ENCODE data around the gene PLEKHA5. TPM values are rescaled to one million over a fixed set of nuclear protein-coding genes. Genes with fewer than 3 reads are reported as not detected.

Gene PLEKHA5
- total RNA-seq, 1 experiment from 2014 or later = 14.0 TPM

DNA sequence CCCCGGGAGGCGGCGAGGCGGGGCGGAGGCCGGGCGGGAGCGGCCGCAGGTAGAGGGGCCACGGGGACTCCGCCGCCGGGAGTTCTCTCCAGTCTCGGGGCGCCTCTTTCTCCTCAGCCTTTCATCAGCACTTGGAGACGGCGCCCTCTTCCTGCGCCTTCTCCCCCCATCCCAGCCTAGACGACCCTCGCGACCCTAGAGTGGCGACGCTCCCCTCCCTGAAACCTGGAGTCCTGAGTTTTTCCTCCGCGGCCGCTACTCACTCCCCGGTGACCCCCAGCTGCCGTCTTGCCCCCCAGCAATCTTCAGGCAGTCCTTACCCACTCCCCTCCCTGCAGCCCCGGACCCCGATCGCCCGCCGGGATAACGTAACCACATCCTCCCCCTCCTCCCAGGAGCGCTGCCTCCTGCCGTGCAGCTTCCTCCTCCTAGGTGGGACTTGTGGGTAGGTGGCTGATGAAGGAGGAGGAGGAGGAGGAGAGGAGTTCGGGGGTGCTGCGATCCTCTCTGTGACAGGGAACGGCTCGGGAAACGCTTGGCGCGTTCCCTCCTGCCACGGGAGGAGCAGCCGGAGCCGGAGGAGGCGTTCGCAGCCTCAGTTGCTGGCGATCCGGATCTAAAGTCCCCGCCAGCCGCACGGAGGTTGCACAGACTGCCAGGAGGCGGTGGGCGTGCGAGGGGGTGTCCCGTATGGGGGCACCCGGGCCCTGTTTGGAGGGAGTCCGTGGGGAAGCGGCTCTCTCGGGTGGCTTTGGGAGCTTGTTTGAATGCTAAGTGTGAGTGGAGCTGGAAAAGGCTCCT, 891 bp downstream of the PLEKHA5 start:
- DNase-seq (ENCODE audit: low spot score) = peak; percentile 47
- Histone ChIP-seq H3K36me3 (ENCODE audit: insufficient read depth, low read length, poor library complexity, severe bottlenecking) (no peaks in the 10 kb centered on the region), H3K27me3 (replicated peaks; ENCODE audit: insufficient read depth, low read depth, low read length, poor library complexity) (no peaks in the 10 kb centered on the region), H3K4me3 (ENCODE audit: low read depth, low read length, poor library complexity, severe bottlenecking) (peak overlapping the region; percentile 88), H3K4me1 (ENCODE audit: insufficient read depth, low read length, poor library complexity, severe bottlenecking) (peaks cover 8% of the 10 kb centered on the region), H3K27ac (ENCODE audit: low read depth, low read length, poor library complexity, severe bottlenecking) (peak overlapping the region; percentile 71), H3K9me3 (ENCODE audit: low read depth, low read length, poor library complexity, severe bottlenecking) (peaks cover 13% of the 10 kb centered on the region)
- no TSS peak for BruUV-seq (replicated peaks)
- TF ChIP-seq EZH2 (IDR thresholded peaks at IDR 0.05; ENCODE audit: borderline replicate concordance, low read depth, low read length, poor library complexity, severe bottlenecking) = no peak
- ChIA-PET CTCF (no interaction called here), POLR2A (ENCODE audit: low non-redundant PET) (no interaction called here)
- intact Hi-C loops (cut with micrococcal nuclease; ENCODE audit: unreplicated experiment) = no loop called here

DNA sequence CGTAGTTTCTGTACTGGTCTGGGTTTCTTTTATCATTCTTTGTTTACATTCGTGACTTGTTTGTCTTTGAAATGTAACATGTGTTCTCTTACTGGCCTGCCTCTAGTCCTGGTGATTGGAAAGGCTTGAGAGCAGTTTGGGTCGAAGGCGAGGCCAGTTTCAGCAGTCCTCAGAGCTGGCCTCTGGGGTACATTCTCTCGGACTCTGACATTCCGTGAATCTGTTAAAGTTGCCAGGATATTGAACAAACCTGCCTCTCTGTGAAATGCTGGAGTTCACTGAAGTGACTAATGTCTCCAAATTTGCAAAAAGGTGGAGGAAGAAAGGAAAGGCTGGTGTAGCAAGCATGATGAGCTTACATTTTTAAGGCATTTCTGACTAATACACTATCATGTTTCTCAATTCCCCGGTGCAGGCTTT, 1.5 kb downstream of the PLEKHA5 start:
- peak; percentile 6 for DNase-seq (ENCODE audit: low spot score)
- CTCF ChIA-PET = no interaction called here
- H3K27ac ChIP-seq (ENCODE audit: low read depth, low read length, poor library complexity, severe bottlenecking) = peak overlapping the region; percentile 71
- peak overlapping the region; percentile 88 for H3K4me3 ChIP-seq (ENCODE audit: low read depth, low read length, poor library complexity, severe bottlenecking)
- peaks cover 13% of the 10 kb centered on the region for H3K9me3 ChIP-seq (ENCODE audit: low read depth, low read length, poor library complexity, severe bottlenecking)
- H3K4me1 ChIP-seq (ENCODE audit: insufficient read depth, low read length, poor library complexity, severe bottlenecking) = peaks cover 8% of the 10 kb centered on the region
- TF ChIP-seq, protein P1, sequence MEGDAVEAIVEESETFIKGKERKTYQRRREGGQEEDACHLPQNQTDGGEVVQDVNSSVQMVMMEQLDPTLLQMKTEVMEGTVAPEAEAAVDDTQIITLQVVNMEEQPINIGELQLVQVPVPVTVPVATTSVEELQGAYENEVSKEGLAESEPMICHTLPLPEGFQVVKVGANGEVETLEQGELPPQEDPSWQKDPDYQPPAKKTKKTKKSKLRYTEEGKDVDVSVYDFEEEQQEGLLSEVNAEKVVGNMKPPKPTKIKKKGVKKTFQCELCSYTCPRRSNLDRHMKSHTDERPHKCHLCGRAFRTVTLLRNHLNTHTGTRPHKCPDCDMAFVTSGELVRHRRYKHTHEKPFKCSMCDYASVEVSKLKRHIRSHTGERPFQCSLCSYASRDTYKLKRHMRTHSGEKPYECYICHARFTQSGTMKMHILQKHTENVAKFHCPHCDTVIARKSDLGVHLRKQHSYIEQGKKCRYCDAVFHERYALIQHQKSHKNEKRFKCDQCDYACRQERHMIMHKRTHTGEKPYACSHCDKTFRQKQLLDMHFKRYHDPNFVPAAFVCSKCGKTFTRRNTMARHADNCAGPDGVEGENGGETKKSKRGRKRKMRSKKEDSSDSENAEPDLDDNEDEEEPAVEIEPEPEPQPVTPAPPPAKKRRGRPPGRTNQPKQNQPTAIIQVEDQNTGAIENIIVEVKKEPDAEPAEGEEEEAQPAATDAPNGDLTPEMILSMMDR (conservative IDR thresholded peaks at IDR 0.05; ENCODE audit: low read depth, low read length) = no peak
- no peak for TF ChIP-seq EZH2 (IDR thresholded peaks at IDR 0.05; ENCODE audit: borderline replicate concordance, low read depth, low read length, poor library complexity, severe bottlenecking)
- no TSS peak for BruUV-seq (replicated peaks)
- no peaks in the 10 kb centered on the region for H3K27me3 ChIP-seq (replicated peaks; ENCODE audit: insufficient read depth, low read depth, low read length, poor library complexity)
- POLR2A ChIA-PET (ENCODE audit: low non-redundant PET) = no interaction called here
- intact Hi-C loops (cut with micrococcal nuclease; ENCODE audit: unreplicated experiment) = no loop called here
- no peaks in the 10 kb centered on the region for H3K36me3 ChIP-seq (ENCODE audit: insufficient read depth, low read length, poor library complexity, severe bottlenecking)

DNA sequence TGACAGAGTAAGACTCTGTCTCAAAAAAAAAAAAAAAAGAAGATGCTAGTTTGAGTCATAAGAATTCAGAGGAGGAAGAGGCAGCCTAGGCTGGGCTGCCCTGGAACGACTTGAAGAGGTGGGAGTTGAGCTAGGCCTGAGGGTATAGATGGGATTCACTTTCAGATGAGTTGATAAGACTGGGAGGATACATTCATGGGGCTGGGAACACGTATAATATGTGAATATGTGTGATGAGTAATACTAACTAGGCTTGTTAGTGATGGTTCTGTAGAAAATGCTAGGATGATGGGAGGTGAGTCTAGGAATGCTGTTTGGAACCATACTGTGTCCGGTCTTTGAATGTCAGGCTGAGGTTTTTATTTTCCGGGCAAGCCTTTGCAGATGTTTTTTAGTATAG, 9.0 kb downstream of the PLEKHA5 start:
- no TSS peak for BruUV-seq (replicated peaks)
- Histone ChIP-seq H3K36me3 (ENCODE audit: insufficient read depth, low read length, poor library complexity, severe bottlenecking) (no peaks in the 10 kb centered on the region), H3K4me1 (ENCODE audit: insufficient read depth, low read length, poor library complexity, severe bottlenecking) (no peaks in the 10 kb centered on the region), H3K4me3 (ENCODE audit: low read depth, low read length, poor library complexity, severe bottlenecking) (no peak overlapping the region), H3K27me3 (replicated peaks; ENCODE audit: insufficient read depth, low read depth, low read length, poor library complexity) (no peaks in the 10 kb centered on the region), H3K27ac (ENCODE audit: low read depth, low read length, poor library complexity, severe bottlenecking) (no peak overlapping the region), H3K9me3 (ENCODE audit: low read depth, low read length, poor library complexity, severe bottlenecking) (no peaks in the 10 kb centered on the region)
- intact Hi-C loops (cut with micrococcal nuclease; ENCODE audit: unreplicated experiment) = no loop called here
- ChIA-PET CTCF (no interaction called here), POLR2A (ENCODE audit: low non-redundant PET) (no interaction called here)
- TF ChIP-seq EZH2 (IDR thresholded peaks at IDR 0.05; ENCODE audit: borderline replicate concordance, low read depth, low read length, poor library complexity, severe bottlenecking) = no peak
- TF ChIP-seq, protein P1 (conservative IDR thresholded peaks at IDR 0.05; ENCODE audit: low read depth, low read length) = no peak
- DNase-seq (ENCODE audit: low spot score) = no peak

DNA sequence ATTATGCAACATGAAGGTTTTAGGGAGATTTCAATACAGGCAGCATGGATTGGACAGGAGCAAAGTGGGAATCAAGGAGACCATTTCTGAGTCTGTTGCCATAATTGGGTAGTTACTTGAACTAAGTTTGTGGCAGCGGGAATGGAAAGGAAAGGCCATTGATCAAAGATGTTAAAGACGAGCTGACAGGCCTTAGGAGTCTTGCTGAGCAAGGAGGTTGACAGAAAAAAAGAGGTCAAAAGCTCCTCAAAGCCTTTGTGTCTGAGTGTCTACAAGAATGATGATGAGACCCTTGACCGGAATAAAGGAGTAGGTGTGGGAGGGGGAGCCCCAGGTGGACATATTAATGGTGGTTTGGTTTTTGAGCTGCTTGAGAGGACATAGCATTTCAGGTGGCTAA, 9.4 kb downstream of the PLEKHA5 start:
- ChIA-PET POLR2A (ENCODE audit: low non-redundant PET) (no interaction called here), CTCF (no interaction called here)
- Histone ChIP-seq H3K27ac (ENCODE audit: low read depth, low read length, poor library complexity, severe bottlenecking) (no peak overlapping the region), H3K27me3 (replicated peaks; ENCODE audit: insufficient read depth, low read depth, low read length, poor library complexity) (no peaks in the 10 kb centered on the region), H3K36me3 (ENCODE audit: insufficient read depth, low read length, poor library complexity, severe bottlenecking) (no peaks in the 10 kb centered on the region), H3K4me3 (ENCODE audit: low read depth, low read length, poor library complexity, severe bottlenecking) (no peak overlapping the region), H3K4me1 (ENCODE audit: insufficient read depth, low read length, poor library complexity, severe bottlenecking) (no peaks in the 10 kb centered on the region), H3K9me3 (ENCODE audit: low read depth, low read length, poor library complexity, severe bottlenecking) (no peaks in the 10 kb centered on the region)
- intact Hi-C loops (cut with micrococcal nuclease; ENCODE audit: unreplicated experiment) = no loop called here
- TF ChIP-seq EZH2 (IDR thresholded peaks at IDR 0.05; ENCODE audit: borderline replicate concordance, low read depth, low read length, poor library complexity, severe bottlenecking) = no peak
- TF ChIP-seq, protein P1 (conservative IDR thresholded peaks at IDR 0.05; ENCODE audit: low read depth, low read length) = no peak
- BruUV-seq (replicated peaks) = no TSS peak
- no peak for DNase-seq (ENCODE audit: low spot score)

Measured in A673 (cell line).